Smooth muscle cell of trachea (primary cell): ENCODE results near the gene TBC1D9. TPM values are rescaled to one million over a fixed set of nuclear protein-coding genes. Genes with fewer than 3 reads are reported as not detected.

Source experiments
- total RNA-seq: library from RNA; depleted of rRNA; stranded (reverse); fragments of >200 nt; gene quantifications from 2 replicates; pipeline ENCODE4 v1.2.1, GENCODE V29; 2014

Gene TBC1D9
- total RNA-seq, result 31.9 and 33.4 TPM in 2 replicates

DNA sequence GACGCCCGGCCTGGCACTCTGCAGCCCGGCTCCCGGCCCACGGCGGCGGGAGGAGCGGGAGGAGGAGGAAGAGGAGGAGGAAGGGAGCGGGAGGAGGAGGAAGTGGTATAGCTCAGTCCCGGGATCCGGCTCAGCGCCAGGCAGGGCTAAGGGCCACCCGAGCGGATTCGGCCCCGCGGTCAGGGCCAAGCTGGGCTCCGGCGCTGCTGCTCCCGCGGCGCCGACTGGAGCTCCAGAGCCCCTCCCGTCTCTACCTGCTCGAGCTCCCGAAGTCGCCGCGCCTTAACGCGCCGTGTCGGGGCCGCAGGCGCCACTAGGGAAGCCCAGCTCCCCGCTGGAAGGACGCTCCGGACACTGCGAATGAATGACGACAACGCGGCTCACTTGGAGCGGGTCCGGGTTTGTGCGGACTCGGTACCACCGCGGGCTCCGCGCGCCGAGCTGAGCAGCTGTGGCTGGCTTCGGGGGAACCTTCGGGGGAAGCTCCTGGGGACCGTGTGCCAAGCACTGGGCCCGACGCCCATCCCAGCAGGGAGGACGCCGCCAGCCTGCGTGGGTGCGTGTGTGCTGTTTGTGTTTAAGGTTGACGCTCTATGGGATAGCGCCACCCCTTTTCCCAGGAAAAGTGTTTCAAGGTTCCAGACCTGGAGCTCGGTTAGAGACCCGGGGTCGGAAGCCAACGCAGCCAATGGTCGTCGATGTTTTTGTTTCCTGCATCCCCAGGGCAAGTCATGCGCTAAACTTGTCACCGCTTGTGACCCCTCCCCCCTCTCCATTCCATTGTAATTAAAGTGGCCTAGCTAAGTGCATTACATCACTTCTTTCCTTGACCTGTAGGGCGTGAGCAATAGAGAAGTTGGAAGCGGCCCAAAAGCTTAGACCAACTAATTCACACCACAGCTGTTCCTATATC is at the start of gene TBC1D9:
Gene TBC1D9 (minus strand): TSS at position 67 of the 913 bp plus-strand sequence. CDS start 340 bp downstream, outside the sequence.

Other genes starting within 250 kb of the TBC1D9 start
- gene ELMOD2, start 232.2 kb downstream of the TBC1D9 start, total RNA-seq, result 22.0 and 67.3 TPM in 2 replicates
- gene UCP1, start 187.4 kb downstream of the TBC1D9 start, total RNA-seq, result not detected in 2 replicates